Activated naive CD8-positive, alpha-beta T cell treated with anti-CD3 and anti-CD28 coated beads for 36 hours (primary cell): ENCODE data around the gene TNFRSF11A. TPM values are rescaled to one million over a fixed set of nuclear protein-coding genes. Genes with fewer than 3 reads are reported as not detected.

Experiments used
- DNase-seq: peaks from one replicate; pipeline ENCODE4 v3.0.0; 2021
- H3K27ac Mint-ChIP-seq: one replicate; pipeline ENCODE4 v1.8.0; 2022; ENCODE audit warnings: mild to moderate bottlenecking, moderate library complexity, mixed read lengths
- H3K27me3 Mint-ChIP-seq: one replicate; pipeline ENCODE4 v1.8.0; 2022; ENCODE audit warnings: mild to moderate bottlenecking, mixed read lengths
- H3K36me3 Mint-ChIP-seq: one replicate; pipeline ENCODE4 v1.8.0; 2021; ENCODE audit warnings: mild to moderate bottlenecking, mixed read lengths
- H3K4me1 Mint-ChIP-seq: one replicate; pipeline ENCODE4 v1.8.0; 2021; ENCODE audit warnings: mixed read lengths
- H3K4me3 Mint-ChIP-seq: one replicate; pipeline ENCODE4 v1.8.0; 2022; ENCODE audit warnings: mild to moderate bottlenecking, moderate library complexity, mixed read lengths
- H3K9me3 Mint-ChIP-seq: one replicate; pipeline ENCODE4 v1.8.0; 2022; ENCODE audit warnings: mixed read lengths
- total RNA-seq, 2 experiments: library from RNA; stranded (reverse); gene quantifications; one replicate each; pipeline ENCODE4 v1.2.3, GENCODE V29; 2021

Gene TNFRSF11A
- total RNA-seq, 2 experiments from 2014 or later, result 2.4 to 2.7 TPM

DNA sequence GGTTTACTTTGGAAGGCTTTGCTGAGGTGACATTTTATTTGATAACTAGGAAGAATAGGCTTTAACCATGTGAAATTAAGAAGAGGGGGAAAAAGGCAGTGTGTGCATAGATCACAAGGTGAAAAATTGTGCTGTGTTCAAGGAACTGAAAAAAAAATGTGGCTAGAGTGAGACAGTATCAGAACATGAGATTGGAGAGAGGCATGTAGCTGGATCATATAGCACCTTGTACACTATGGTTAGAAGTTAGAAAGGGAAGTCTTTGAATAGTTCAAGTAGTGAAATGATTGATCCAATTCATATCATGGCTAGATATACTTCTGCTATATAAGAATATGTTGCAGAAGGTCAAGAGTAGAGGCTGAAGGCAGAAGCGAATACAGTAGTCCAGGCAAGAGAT lies 12.3 kb upstream of the TNFRSF11A start:
- no peak overlapping the region for H3K4me3 Mint-ChIP-seq
- no peaks in the 10 kb centered on the region for H3K4me1 Mint-ChIP-seq
- peaks cover 6% of the 10 kb centered on the region for H3K36me3 Mint-ChIP-seq
- peaks cover 6% of the 10 kb centered on the region for H3K27me3 Mint-ChIP-seq
- DNase-seq, result no peak
- no peak overlapping the region for H3K27ac Mint-ChIP-seq
- H3K9me3 Mint-ChIP-seq, result no peaks in the 10 kb centered on the region

GRCh38 chr18:62318228-62319180 lies 6.6 kb upstream of the TNFRSF11A start:
- no peaks in the 10 kb centered on the region for H3K36me3 Mint-ChIP-seq
- H3K27me3 Mint-ChIP-seq, result peaks cover 29% of the 10 kb centered on the region
- peaks cover 2% of the 10 kb centered on the region for H3K4me1 Mint-ChIP-seq
- H3K9me3 Mint-ChIP-seq, result no peaks in the 10 kb centered on the region
- DNase-seq, result no peak
- H3K27ac Mint-ChIP-seq, result no peak overlapping the region
- H3K4me3 Mint-ChIP-seq, result no peak overlapping the region

DNA sequence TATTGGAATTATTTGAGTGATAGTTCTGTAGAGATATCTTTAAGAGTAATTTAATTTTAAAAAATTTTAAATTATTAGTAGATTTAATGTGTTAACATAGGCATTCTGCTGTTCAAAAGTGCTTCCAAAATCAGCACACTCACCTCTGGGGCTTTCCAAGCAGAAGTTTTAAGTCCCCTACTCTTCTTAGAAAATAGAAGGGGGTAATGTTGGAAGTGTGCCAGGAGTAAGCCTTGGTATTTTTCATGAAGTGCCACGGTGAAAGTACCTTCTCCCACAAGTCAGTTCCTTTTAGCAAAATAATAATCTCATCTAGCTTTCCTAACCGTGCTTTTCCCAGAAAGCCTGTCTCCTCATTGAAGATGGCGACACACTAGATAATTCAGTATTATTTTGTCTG lies 3.9 kb upstream of the TNFRSF11A start:
- Mint-ChIP-seq H3K36me3 (peaks cover 2% of the 10 kb centered on the region), H3K27me3 (peaks cover 49% of the 10 kb centered on the region), H3K4me3 (no peak overlapping the region), H3K27ac (no peak overlapping the region), H3K9me3 (no peaks in the 10 kb centered on the region), H3K4me1 (peaks cover 10% of the 10 kb centered on the region)
- no peak for DNase-seq

GRCh38 chr18:62323483-62324180 lies 1.5 kb upstream of the TNFRSF11A start:
- Mint-ChIP-seq H3K36me3 (peaks cover 2% of the 10 kb centered on the region), H3K4me1 (peaks cover 16% of the 10 kb centered on the region), H3K4me3 (peak overlapping the region; percentile 15), H3K27me3 (peaks cover 65% of the 10 kb centered on the region), H3K9me3 (no peaks in the 10 kb centered on the region), H3K27ac (no peak overlapping the region)
- DNase-seq, result no peak

GRCh38 chr18:62324181-62324828 lies 805 bp upstream of the TNFRSF11A start:
- no peak for DNase-seq
- Mint-ChIP-seq H3K4me1 (peaks cover 22% of the 10 kb centered on the region), H3K4me3 (peak overlapping the region; percentile 75), H3K27ac (no peak overlapping the region), H3K27me3 (peaks cover 72% of the 10 kb centered on the region), H3K36me3 (peaks cover 2% of the 10 kb centered on the region), H3K9me3 (no peaks in the 10 kb centered on the region)

- Mint-ChIP-seq H3K9me3 (no peaks in the 10 kb centered on the region), H3K27me3 (peaks cover 87% of the 10 kb centered on the region), H3K36me3 (peaks cover 2% of the 10 kb centered on the region), H3K4me1 (peaks cover 32% of the 10 kb centered on the region), H3K4me3 (peak overlapping the region; percentile 82), H3K27ac (no peak overlapping the region)
- DNase-seq, result peak; percentile 9
Observed at GRCh38 chr18:62325806-62326645, 916 bp downstream of the TNFRSF11A start.

DNA sequence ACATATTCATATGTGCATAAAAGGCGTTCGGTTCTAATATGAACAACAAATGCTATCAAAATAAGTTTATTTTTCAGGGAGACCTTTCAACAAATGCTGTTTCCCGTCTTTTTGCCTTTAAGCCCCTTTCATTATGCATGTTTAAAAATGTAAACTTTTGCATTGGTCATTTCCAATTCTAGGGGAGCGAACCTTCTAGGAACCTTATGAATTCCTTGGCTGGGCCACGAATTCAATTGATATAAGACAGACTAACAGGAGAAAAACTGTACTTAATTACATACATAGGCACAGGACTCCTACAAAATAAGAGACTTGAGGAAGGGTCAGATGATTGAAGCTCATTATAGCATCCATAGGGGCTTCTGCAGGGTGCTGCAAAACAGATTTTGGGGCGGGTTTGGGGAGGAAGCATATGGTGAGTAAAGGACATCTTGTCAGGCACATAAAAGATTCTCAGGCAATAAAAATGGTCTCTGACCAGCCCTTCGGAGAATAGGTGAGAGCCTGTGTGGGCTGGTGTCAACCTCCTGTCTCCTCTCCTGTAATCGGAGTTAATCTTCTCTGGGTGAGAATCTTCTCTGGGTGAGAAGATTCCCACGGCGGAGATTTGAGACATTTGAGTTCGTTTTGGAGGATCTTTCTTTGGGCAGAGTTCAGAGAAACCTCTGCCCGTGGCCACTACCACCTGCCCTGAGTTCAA lies 1.7 kb downstream of the TNFRSF11A start:
- H3K36me3 Mint-ChIP-seq, result peaks cover 2% of the 10 kb centered on the region

GRCh38 chr18:62327977-62328376 lies 2.9 kb downstream of the TNFRSF11A start:
- peaks cover 80% of the 10 kb centered on the region for H3K27me3 Mint-ChIP-seq
- no peaks in the 10 kb centered on the region for H3K9me3 Mint-ChIP-seq
- H3K27ac Mint-ChIP-seq, result no peak overlapping the region
- no peak for DNase-seq
- H3K4me3 Mint-ChIP-seq, result no peak overlapping the region
- H3K36me3 Mint-ChIP-seq, result peaks cover 2% of the 10 kb centered on the region
- peaks cover 39% of the 10 kb centered on the region for H3K4me1 Mint-ChIP-seq

More for the DNA sequence above, 1.7 kb downstream of the TNFRSF11A start:
- peak overlapping the region; percentile 82 for H3K4me3 Mint-ChIP-seq
- DNase-seq, result no peak
- H3K4me1 Mint-ChIP-seq, result peaks cover 37% of the 10 kb centered on the region
- H3K27ac Mint-ChIP-seq, result no peak overlapping the region
- peaks cover 87% of the 10 kb centered on the region for H3K27me3 Mint-ChIP-seq
- no peaks in the 10 kb centered on the region for H3K9me3 Mint-ChIP-seq

DNA sequence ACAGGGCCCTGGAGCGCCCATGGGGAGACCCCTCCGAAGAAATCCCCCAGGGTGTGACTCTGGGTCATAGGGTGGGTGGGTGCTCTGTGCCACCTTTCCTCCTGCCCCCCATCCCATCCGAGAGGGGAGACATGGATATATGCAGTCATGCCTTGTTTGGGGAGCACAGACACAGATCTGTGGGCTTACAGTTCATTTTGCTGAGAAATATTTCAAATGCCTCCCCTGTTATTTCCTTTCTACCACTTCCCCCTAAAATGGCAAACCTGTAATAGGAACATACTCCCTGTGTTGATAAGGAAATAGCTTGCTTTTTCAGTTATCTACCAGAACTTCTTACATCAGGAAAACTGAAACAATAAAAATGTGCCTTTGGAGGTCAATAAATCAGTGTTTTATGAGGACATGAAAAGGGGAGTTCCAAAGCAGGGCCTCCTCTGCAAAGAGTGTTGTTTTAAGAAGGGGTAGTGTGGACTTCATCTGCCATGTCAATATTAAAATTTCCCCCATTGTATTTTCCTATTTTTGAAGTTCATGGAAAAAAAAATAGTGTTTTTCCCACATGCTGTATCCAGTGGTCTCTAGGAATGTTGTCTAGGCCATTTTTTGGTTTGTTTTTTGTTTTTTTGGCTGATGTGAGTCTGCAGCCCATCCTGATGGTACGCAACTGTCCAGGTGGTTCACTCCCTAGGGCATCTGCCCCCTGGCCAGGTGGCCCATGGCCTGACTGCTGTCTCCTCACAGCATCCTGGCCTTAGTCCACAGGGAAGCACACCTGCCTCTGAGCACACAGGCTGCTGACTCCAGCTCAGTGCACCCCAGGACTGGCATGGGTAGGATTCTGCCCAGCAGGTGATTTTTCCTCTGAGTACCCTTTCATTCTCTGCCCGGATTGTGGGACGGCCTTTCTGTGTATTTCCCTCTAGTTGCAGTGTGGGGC lies 3.7 kb downstream of the TNFRSF11A start:
- H3K27me3 Mint-ChIP-seq, result peaks cover 73% of the 10 kb centered on the region
- no peak overlapping the region for H3K27ac Mint-ChIP-seq
- no peaks in the 10 kb centered on the region for H3K9me3 Mint-ChIP-seq
- H3K4me1 Mint-ChIP-seq, result peaks cover 39% of the 10 kb centered on the region
- H3K36me3 Mint-ChIP-seq, result peaks cover 2% of the 10 kb centered on the region
- no peak overlapping the region for H3K4me3 Mint-ChIP-seq
- no peak for DNase-seq

DNA sequence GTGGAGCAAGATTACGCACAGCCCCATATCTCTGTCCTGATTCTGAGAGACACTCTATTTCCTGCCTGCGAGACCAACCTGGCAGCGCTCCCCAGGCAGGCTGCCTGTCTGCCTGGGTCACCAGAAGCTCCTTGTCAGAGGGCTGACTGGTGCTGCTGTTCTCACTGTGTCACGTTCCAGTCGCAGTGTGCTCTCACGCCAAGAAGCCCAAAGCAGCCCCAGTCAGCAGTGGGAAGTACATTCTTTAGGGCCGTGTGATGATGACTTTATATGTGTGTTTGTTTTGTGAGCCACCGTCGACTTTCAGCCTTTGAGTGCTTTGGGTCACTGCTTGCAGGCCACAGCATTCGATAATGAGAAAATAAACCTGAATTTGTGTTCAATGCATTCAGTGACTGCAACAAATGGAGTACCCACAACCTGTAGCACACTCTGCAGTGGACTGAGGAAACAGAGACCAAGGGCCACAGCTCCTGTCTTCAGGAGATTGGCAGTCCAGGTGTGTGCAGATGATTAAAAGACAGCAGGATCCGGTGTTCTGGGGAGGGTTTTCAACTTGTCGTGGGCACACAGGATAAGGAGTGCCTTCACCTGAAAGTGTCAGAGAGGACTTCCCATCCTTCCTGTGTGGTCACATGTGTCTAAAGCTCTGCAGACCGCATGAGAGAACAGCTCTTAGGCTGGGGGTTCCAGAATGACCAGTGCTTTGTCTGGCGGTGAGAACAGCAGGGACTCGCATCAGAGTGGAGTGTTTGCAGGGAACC lies 4.8 kb downstream of the TNFRSF11A start:
- no peaks in the 10 kb centered on the region for H3K9me3 Mint-ChIP-seq
- peak; percentile 28 for DNase-seq
- peaks cover 2% of the 10 kb centered on the region for H3K36me3 Mint-ChIP-seq
- H3K4me3 Mint-ChIP-seq, result no peak overlapping the region
- H3K27me3 Mint-ChIP-seq, result peaks cover 66% of the 10 kb centered on the region
- no peak overlapping the region for H3K27ac Mint-ChIP-seq
- peaks cover 34% of the 10 kb centered on the region for H3K4me1 Mint-ChIP-seq

DNA sequence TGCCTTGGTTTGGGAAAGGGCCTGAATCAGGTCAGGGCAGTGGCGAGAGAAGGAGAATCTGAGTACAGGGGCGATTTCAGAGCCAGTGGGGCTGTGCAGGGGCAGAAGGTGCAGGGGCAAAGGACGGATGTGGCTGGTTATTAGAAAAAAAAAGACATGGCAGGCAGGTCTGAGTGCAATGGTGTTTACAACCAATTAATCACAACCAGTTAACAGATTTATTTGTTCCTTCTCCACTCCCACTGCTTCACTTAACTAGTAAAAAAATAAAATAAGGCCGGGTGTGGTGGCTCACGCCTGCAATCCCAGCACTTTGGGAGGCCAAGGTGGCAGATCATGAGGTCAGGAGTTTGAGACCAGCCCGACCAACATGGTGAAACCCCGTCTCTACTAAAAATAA lies 5.5 kb downstream of the TNFRSF11A start:
- H3K27me3 Mint-ChIP-seq, result peaks cover 65% of the 10 kb centered on the region
- no peaks in the 10 kb centered on the region for H3K9me3 Mint-ChIP-seq
- no peak overlapping the region for H3K27ac Mint-ChIP-seq
- no peak for DNase-seq
- H3K4me1 Mint-ChIP-seq, result peaks cover 34% of the 10 kb centered on the region
- H3K4me3 Mint-ChIP-seq, result no peak overlapping the region
- peaks cover 2% of the 10 kb centered on the region for H3K36me3 Mint-ChIP-seq

GRCh38 chr18:62331581-62332356 lies 6.7 kb downstream of the TNFRSF11A start:
- H3K36me3 Mint-ChIP-seq, result no peaks in the 10 kb centered on the region
- H3K4me3 Mint-ChIP-seq, result no peak overlapping the region
- H3K9me3 Mint-ChIP-seq, result no peaks in the 10 kb centered on the region
- H3K27ac Mint-ChIP-seq, result no peak overlapping the region
- DNase-seq, result no peak
- H3K4me1 Mint-ChIP-seq, result peaks cover 24% of the 10 kb centered on the region
- peaks cover 57% of the 10 kb centered on the region for H3K27me3 Mint-ChIP-seq
